Peyer's patch (tissue), 4 donors: ENCODE data around the gene SH3RF3.

ENCODE experiments used
- POLR2A ChIP-seq, 2 donors: fragments of 450-650 bp; IDR thresholded peaks; one replicate each; pipeline ENCODE4 v1.5.1; 2017; ENCODE audit warnings: antibody characterized with exemption in 2 of 2, mild to moderate bottlenecking in 2 of 2, moderate library complexity in 2 of 2
- TF ChIP-seq, protein P1 (sequence below), 6 experiments: fragments of 450-650 bp in 4 of 6; fragments of 200-600 bp in 2 of 6; sonication (generic) in 1 of 6; IDR thresholded peaks; one replicate each; pipeline ENCODE4 v1.5.1; 2017 to 2019; ENCODE audit warnings: antibody characterized with exemption in 6 of 6, mild to moderate bottlenecking in 3 of 6, moderate library complexity in 1 of 6

DNA sequence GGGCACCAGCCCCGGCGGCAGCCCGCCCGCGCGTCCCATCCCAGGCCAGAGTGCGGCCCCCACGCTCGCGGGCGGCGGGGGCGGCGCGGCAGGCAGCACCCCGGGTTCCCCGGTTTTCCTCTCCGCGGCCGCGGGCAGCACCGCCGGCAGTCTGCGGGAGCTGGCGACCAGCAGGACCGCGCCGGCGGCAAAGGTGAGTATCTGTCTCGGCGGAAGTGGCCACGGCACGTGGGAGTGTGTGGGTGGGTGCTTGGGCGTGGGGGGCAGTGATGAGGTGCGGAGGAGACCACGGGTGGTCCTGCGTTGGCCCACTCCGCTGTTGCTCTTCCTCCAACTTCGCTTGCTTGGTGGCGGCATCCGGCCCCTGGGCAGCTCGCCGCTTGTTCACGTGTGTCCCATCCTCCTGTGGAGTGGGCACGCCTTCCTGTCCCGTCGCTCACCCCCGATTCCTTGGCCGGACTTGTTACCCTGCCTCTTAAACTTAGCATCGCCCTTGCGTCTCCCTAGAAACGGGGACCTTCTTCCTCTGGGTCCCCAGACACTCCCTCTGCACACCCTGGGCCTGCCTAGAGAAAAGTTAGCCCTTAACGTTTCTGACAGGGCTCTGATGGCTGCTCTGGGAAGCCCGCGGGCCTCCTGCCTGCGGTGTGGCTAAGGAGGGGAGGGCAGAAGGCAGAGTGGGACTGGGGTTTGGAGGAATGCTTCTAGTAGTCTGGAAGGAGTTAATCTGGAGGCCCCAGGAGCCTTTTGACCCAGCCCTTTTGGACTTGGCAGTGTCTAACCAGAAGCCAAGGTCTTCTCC, 1.1 kb downstream of the SH3RF3 start:
- TF ChIP-seq, protein P1, sequence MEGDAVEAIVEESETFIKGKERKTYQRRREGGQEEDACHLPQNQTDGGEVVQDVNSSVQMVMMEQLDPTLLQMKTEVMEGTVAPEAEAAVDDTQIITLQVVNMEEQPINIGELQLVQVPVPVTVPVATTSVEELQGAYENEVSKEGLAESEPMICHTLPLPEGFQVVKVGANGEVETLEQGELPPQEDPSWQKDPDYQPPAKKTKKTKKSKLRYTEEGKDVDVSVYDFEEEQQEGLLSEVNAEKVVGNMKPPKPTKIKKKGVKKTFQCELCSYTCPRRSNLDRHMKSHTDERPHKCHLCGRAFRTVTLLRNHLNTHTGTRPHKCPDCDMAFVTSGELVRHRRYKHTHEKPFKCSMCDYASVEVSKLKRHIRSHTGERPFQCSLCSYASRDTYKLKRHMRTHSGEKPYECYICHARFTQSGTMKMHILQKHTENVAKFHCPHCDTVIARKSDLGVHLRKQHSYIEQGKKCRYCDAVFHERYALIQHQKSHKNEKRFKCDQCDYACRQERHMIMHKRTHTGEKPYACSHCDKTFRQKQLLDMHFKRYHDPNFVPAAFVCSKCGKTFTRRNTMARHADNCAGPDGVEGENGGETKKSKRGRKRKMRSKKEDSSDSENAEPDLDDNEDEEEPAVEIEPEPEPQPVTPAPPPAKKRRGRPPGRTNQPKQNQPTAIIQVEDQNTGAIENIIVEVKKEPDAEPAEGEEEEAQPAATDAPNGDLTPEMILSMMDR (IDR thresholded peaks at IDR 0.05): no peak
- TF ChIP-seq POLR2A (IDR thresholded peaks at IDR 0.05): no peak
